ENCODE measurements around the gene MYO7B. TPM values are rescaled to one million over a fixed set of nuclear protein-coding genes. Genes with fewer than 3 reads are reported as not detected.

Gene MYO7B
- total and polyA plus RNA-seq, 9 of the 15 experiments (the other 6 are each of a cell fraction or from before 2014, with no cell fraction given): 0.08 TPM; not detected in 8

DNA sequence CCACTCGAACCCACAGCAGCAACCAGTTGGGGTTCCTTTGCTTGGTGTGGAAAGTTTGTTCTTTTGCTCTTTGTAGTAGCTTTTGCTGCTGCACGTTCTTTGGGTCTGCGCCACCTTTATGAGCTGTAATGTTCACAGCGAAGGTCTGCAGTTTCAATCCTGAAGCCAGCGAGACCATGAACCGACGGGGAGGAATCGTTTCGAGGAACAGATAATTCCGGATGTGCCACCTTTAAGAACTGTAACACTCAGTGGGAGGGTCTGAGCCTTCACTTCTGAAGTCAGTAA is 124.8 kb downstream of the MYO7B start:
- H3K27me3 ChIP-seq (ENCODE audit: control insufficient read depth in 2 of 2, insufficient read depth in 2 of 2, low read length in 2 of 2): peaks cover 37 to 68% of the 10 kb centered on the region in 2 experiments

More for the DNA sequence above, 124.8 kb downstream of the MYO7B start:
- WGBS (ENCODE audit: insufficient coverage, low coverage, missing lambda C conversion rate): 51% methylated on average over 10 of the region's 10 CpGs
- Histone ChIP-seq H2AFZ (ENCODE audit: low read depth, low read length) (0 out of 2 replicates have a peak overlapping the region, but pooled peaks have one; percentile 51), H3K9ac (ENCODE audit: insufficient read depth in 1 of 2, low read depth in 2 of 2, low read length in 2 of 2) (no peak overlapping the region), H3K4me3 (no peak overlapping the region), H3K4me1 (replicated peaks in 1 of 2; ENCODE audit: control insufficient read depth in 2 of 2, insufficient read depth in 2 of 2, low read length in 2 of 2) (peaks cover 2 to 12% of the 10 kb centered on the region in 2 experiments; a peak in 3 of 5 replicates), H3K4me2 (ENCODE audit: insufficient read depth, low read length) (no peak overlapping the region), H3K27ac (ENCODE audit: extremely low read depth, low read depth, low read length) (no peak overlapping the region), H3K9me1 (ENCODE audit: control insufficient read depth, insufficient read depth, low read length) (no peaks in the 10 kb centered on the region), H3K79me2 (ENCODE audit: control insufficient read depth, insufficient read depth, low read length) (no peaks in the 10 kb centered on the region), H3K36me3 (ENCODE audit: control insufficient read depth, insufficient read depth, low read length) (no peaks in the 10 kb centered on the region), H4K20me1 (replicated peaks; ENCODE audit: control insufficient read depth, insufficient read depth, low read length) (no peaks in the 10 kb centered on the region; the same call in none of the 2 replicates), H3K9me3 (replicated peaks; ENCODE audit: control insufficient read depth, insufficient read depth, low read depth, low read length) (no peaks in the 10 kb centered on the region; the same call in 1 of the 2 replicates)
- no TSS peak for BruUV-seq (replicated peaks)
- DNase-seq (ENCODE audit: extremely low read depth in 1 of 4, low spot score in 3 of 4) (no peak), FAIRE-seq (no peak), ATAC-seq (no peak)
- ChIA-PET POLR2A (interaction anchor here (0.9 kb wide), 1 partner anchor 10 kb away, joined by 3 read pairs; no protein-coding TSS in a partner anchor), CTCF (ENCODE audit: low intra/inter-chr PET ratio) (no interaction called here)
- intact Hi-C loops (cut with micrococcal nuclease) (no loop called here), in situ Hi-C loops (cut with MboI) (no loop called here)
- TF ChIP-seq NBN (IDR thresholded peaks at IDR 0.05; ENCODE audit: low read depth) (no peak), ARHGAP35 (IDR thresholded peaks at IDR 0.05; ENCODE audit: partially characterized antibody) (no peak), SIX5 (IDR thresholded peaks at IDR 0.05; ENCODE audit: borderline replicate concordance in 1 of 2, insufficient read depth in 1 of 2, low read depth in 1 of 2, low read length in 2 of 2) (no peak), POU5F1 (IDR thresholded peaks at IDR 0.05; ENCODE audit: borderline replicate concordance, low read depth, low read length, partially characterized antibody) (no peak), HLTF (IDR thresholded peaks at IDR 0.05) (no peak), HMG20B (CRISPR knock-in tag; IDR thresholded peaks at IDR 0.05) (no peak), STAG1 (CRISPR knock-in tag; IDR thresholded peaks at IDR 0.05; ENCODE audit: borderline replicate concordance) (no peak), PHB (CRISPR knock-in tag; IDR thresholded peaks at IDR 0.05) (no peak), KAT7 (CRISPR knock-in tag; IDR thresholded peaks at IDR 0.05; ENCODE audit: borderline replicate concordance) (no peak), FIP1L1 (IDR thresholded peaks at IDR 0.05; ENCODE audit: low read depth, low read length, poor library complexity, severe bottlenecking) (no peak)
- TF ChIP-seq, protein P1, sequence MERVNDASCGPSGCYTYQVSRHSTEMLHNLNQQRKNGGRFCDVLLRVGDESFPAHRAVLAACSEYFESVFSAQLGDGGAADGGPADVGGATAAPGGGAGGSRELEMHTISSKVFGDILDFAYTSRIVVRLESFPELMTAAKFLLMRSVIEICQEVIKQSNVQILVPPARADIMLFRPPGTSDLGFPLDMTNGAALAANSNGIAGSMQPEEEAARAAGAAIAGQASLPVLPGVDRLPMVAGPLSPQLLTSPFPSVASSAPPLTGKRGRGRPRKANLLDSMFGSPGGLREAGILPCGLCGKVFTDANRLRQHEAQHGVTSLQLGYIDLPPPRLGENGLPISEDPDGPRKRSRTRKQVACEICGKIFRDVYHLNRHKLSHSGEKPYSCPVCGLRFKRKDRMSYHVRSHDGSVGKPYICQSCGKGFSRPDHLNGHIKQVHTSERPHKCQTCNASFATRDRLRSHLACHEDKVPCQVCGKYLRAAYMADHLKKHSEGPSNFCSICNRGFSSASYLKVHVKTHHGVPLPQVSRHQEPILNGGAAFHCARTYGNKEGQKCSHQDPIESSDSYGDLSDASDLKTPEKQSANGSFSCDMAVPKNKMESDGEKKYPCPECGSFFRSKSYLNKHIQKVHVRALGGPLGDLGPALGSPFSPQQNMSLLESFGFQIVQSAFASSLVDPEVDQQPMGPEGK (CRISPR knock-in tag; IDR thresholded peaks at IDR 0.05; ENCODE audit: borderline replicate concordance): no peak
- TF ChIP-seq, protein P2, sequence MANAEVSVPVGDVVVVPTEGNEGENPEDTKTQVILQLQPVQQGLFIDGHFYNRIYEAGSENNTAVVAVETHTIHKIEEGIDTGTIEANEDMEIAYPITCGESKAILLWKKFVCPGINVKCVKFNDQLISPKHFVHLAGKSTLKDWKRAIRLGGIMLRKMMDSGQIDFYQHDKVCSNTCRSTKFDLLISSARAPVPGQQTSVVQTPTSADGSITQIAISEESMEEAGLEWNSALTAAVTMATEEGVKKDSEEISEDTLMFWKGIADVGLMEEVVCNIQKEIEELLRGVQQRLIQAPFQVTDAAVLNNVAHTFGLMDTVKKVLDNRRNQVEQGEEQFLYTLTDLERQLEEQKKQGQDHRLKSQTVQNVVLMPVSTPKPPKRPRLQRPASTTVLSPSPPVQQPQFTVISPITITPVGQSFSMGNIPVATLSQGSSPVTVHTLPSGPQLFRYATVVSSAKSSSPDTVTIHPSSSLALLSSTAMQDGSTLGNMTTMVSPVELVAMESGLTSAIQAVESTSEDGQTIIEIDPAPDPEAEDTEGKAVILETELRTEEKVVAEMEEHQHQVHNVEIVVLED (CRISPR knock-in tag; IDR thresholded peaks at IDR 0.05): no peak
- TF ChIP-seq, protein P3, sequence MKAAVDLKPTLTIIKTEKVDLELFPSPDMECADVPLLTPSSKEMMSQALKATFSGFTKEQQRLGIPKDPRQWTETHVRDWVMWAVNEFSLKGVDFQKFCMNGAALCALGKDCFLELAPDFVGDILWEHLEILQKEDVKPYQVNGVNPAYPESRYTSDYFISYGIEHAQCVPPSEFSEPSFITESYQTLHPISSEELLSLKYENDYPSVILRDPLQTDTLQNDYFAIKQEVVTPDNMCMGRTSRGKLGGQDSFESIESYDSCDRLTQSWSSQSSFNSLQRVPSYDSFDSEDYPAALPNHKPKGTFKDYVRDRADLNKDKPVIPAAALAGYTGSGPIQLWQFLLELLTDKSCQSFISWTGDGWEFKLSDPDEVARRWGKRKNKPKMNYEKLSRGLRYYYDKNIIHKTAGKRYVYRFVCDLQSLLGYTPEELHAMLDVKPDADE (conservative IDR thresholded peaks at IDR 0.05; ENCODE audit: control insufficient read depth, low read depth, low read length): no peak
- TF ChIP-seq, protein P4, sequence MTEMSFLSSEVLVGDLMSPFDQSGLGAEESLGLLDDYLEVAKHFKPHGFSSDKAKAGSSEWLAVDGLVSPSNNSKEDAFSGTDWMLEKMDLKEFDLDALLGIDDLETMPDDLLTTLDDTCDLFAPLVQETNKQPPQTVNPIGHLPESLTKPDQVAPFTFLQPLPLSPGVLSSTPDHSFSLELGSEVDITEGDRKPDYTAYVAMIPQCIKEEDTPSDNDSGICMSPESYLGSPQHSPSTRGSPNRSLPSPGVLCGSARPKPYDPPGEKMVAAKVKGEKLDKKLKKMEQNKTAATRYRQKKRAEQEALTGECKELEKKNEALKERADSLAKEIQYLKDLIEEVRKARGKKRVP (CRISPR knock-in tag; IDR thresholded peaks at IDR 0.05): no peak

Data from K562 (cell line).